Kidney (tissue), 14 donors: ENCODE data around the gene ZCCHC7. TPM values are rescaled to one million over a fixed set of nuclear protein-coding genes. Genes with fewer than 3 reads are reported as not detected.

Experiments used
- DNase-seq, 5 donors: peaks; one replicate each; pipeline ENCODE4 v3.0.0-alpha.2; 2013 to 2020
- FAIRE-seq: peaks from 2 replicates; lab custom pipeline; 2012; peaks lifted over from hg19 to GRCh38; lab: Jason Lieb, UNC
- H3K27ac ChIP-seq, 2 donors: one replicate each; pipeline ENCODE4 v1.7.0; 2013; ENCODE audit warnings: low read depth in 2 of 2, low read length in 2 of 2, inconsistent platforms in 1 of 2
- H3K27me3 ChIP-seq: one replicate; pipeline ENCODE4 v1.7.1; 2013; ENCODE audit warnings: low read length, inconsistent platforms; ENCODE audit not compliant: control insufficient read depth, insufficient read depth
- H3K36me3 ChIP-seq, 3 donors: one replicate each; pipeline versions ENCODE4 v1.7.0 to v1.7.1; 2013; ENCODE audit warnings: low read length in 3 of 3, control low read depth in 1 of 3, inconsistent platforms in 1 of 3; ENCODE audit not compliant: insufficient read depth in 3 of 3, control insufficient read depth in 2 of 3
- H3K4me1 ChIP-seq, 3 donors: one replicate each; pipeline versions ENCODE4 v1.7.0 to v1.7.1; 2013; ENCODE audit warnings: low read length in 3 of 3, inconsistent platforms in 1 of 3, low read depth in 1 of 3; ENCODE audit not compliant: control insufficient read depth in 2 of 3, insufficient read depth in 2 of 3
- H3K4me3 ChIP-seq, 3 donors: one replicate each; pipeline versions ENCODE4 v1.7.0 to v1.8.1; 2013; ENCODE audit warnings: low read length in 3 of 3, control low read depth in 1 of 3, inconsistent platforms in 1 of 3
- H3K9ac ChIP-seq, 3 donors: one replicate each; pipeline versions ENCODE4 v1.7.0 to v1.7.1; 2013; ENCODE audit warnings: low read length in 3 of 3, control low read depth in 1 of 3, inconsistent platforms in 1 of 3
- H3K9me3 ChIP-seq, 3 donors: one replicate each; pipeline versions ENCODE4 v1.7.0 to v1.7.1; 2013; ENCODE audit warnings: low read length in 3 of 3, control low read depth in 1 of 3, inconsistent platforms in 1 of 3; ENCODE audit not compliant: control insufficient read depth in 2 of 3, insufficient read depth in 1 of 3
- intact Hi-C: fragments of 100-400 bp; cut with DNase I; formaldehyde crosslinking; loops from one replicate; pipeline ENCODE4 v1.11.1; 2022
- polyA plus RNA-seq: library from polyadenylated mRNA; stranded (reverse); fragments of 350-450 nt; fragmentation: Illumina TruSeq; extraction: RNeasy Lipid Tissue Mini Kit (QIAGEN cat#74804); gene quantifications from one replicate; pipeline ENCODE4 v1.2.3, GENCODE V29; 2014; ENCODE audit warnings: low read depth, low replicate concordance; ENCODE audit not compliant: insufficient read depth
- total RNA-seq: library from RNA; stranded (reverse); fragmentation: NEBNext Ultra II Directional; extraction: Animal tissue kit (Norgen Biotek cat#: 25700); gene quantifications from one replicate; pipeline ENCODE4 v1.2.1, GENCODE V29; 2021
- TF ChIP-seq, protein P1 (sequence below): IDR thresholded peaks from 3 replicates; pipeline ENCODE4 v1.5.1; 2012; ENCODE audit warnings: mild to moderate bottlenecking, moderate library complexity, borderline replicate concordance; ENCODE audit not compliant: insufficient read depth; ENCODE audit errors: extremely low read depth
- donor health status: control.
- donor health status: control.
- donor health status: control.
- donor health status: control.
- donor health status: control.
- donor health status: DM: yes; HTN: yes; CAD: no.
- donor health status: Normal renal cell carcinoma (clear cell type).

The ZCCHC7 gene
- total and polyA plus RNA-seq, 2 donors from 2014 or later, result 7.2 to 22.3 TPM

DNA sequence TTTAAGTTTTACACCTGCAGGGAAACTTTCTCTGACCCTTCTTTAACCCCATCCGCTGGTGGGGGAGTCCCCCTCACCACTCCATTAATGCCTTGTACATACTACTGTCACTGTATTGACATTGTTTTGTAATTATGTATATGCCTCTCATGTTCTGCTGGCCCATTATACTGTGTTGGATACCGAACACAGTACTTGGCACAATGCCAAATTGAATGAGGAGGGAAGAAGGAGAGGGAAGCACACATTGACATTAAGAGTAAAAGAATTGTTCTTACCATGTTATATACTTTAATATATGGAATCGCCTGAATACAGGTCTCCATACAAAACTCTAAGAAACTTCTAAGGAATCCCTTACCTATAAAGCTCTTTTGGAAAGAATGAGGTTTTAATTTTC lies 228.5 kb downstream of the ZCCHC7 start:
- FAIRE-seq (no peak), DNase-seq (no peak)
- H3K27ac ChIP-seq, result no peak overlapping the region
- TF ChIP-seq, protein P1, sequence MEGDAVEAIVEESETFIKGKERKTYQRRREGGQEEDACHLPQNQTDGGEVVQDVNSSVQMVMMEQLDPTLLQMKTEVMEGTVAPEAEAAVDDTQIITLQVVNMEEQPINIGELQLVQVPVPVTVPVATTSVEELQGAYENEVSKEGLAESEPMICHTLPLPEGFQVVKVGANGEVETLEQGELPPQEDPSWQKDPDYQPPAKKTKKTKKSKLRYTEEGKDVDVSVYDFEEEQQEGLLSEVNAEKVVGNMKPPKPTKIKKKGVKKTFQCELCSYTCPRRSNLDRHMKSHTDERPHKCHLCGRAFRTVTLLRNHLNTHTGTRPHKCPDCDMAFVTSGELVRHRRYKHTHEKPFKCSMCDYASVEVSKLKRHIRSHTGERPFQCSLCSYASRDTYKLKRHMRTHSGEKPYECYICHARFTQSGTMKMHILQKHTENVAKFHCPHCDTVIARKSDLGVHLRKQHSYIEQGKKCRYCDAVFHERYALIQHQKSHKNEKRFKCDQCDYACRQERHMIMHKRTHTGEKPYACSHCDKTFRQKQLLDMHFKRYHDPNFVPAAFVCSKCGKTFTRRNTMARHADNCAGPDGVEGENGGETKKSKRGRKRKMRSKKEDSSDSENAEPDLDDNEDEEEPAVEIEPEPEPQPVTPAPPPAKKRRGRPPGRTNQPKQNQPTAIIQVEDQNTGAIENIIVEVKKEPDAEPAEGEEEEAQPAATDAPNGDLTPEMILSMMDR, result no peak
- H3K9ac ChIP-seq, result no peak overlapping the region
- no peak overlapping the region for H3K4me3 ChIP-seq
- H3K27me3 ChIP-seq, result no peaks in the 10 kb centered on the region
- H3K4me1 ChIP-seq, result no peaks in the 10 kb centered on the region
- intact Hi-C loops, result no loop called here
- no peaks in the 10 kb centered on the region for H3K9me3 ChIP-seq
- no peaks in the 10 kb centered on the region for H3K36me3 ChIP-seq

DNA sequence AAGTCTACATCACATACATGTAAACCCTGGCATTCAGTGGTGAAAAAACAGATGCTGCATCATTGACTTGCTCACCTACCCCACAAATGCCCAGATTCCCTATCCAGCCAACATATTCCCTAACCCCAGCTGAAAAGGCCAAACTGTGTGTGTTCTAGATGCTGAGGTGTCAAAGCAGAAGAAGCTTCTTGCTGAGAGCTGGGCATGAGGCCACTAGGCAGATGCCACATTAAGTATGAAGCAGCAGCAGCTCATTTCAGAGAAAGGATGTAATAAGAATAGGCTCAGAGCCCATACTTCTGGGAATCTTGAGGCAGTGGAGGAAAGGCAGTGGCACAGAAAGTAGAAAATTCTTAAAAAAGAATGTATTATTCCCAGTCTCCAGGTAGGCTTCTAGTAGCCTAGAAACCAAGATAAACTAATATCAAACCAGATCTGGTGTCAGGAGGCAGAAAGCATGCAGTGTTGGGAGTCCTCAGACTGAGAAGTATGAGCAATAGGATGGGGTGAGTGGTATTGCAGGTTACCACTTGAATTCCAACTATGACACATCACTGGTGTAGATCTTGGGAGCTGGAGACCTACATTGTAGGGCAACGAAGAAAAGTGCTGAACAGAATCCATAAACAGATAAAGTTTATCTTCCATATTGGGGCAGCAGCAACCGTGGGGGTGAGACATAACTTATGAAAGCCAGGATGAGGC lies 230.3 kb downstream of the ZCCHC7 start:
- H3K27me3 ChIP-seq, result no peaks in the 10 kb centered on the region
- no peaks in the 10 kb centered on the region for H3K4me1 ChIP-seq
- TF ChIP-seq, protein P1, result no peak
- H3K4me3 ChIP-seq, result no peak overlapping the region
- intact Hi-C loops, result no loop called here
- H3K9ac ChIP-seq, result no peak overlapping the region
- no peak for DNase-seq
- FAIRE-seq, result no peak
- H3K27ac ChIP-seq, result no peak overlapping the region
- H3K36me3 ChIP-seq, result no peaks in the 10 kb centered on the region
- no peaks in the 10 kb centered on the region for H3K9me3 ChIP-seq

DNA sequence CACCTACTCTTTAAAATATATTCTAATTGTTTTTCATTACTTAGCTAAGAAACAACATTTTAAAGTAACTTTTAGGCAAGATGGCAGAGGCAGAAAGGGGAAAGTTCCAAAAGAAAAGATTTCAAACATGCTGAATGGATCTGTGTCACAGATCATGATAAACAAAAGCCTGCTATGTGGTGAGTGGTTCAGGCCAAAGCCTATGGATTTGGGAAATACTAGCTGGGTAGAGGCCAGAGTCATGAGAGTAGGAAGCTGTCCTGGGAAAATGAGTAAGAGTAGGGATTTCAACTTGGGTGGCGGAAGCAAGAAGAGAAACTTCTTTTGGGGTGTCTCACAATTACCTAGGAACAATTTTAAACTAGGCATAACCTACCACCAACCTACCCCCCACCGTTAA lies 233.4 kb downstream of the ZCCHC7 start:
- Histone ChIP-seq H3K27me3 (no peaks in the 10 kb centered on the region), H3K4me3 (no peak overlapping the region), H3K27ac (no peak overlapping the region), H3K9ac (no peak overlapping the region), H3K9me3 (no peaks in the 10 kb centered on the region), H3K36me3 (peaks cover 0 to 2% (median 0%) of the 10 kb centered on the region in 3 donors), H3K4me1 (no peaks in the 10 kb centered on the region)
- FAIRE-seq, result no peak
- TF ChIP-seq, protein P1, result no peak
- intact Hi-C loops, result no loop called here
- DNase-seq, result no peak
